H1 (cell line): ENCODE data around the gene RNF26. TPM values are rescaled to one million over a fixed set of nuclear protein-coding genes. Genes with fewer than 3 reads are reported as not detected.
A peak's percentile ranks its signal among the peaks of the same experiment; 100 is the strongest.

ENCODE experiments used
- CTCF ChIA-PET: fragments of 300-600 bp; sonication (Branson Sonifier 250); formaldehyde crosslinking; loops from one replicate; lab custom pipeline; 2021; ENCODE audit not compliant: partially characterized antibody; lab: Charles Lee
- POLR2A ChIA-PET: fragments of 300-600 bp; sonication (Branson Sonifier 250); formaldehyde crosslinking; loops from one replicate; lab custom pipeline; 2021; ENCODE audit warnings: inconsistent platforms; ENCODE audit not compliant: partially characterized antibody; lab: Charles Lee
- DNase-seq, 2 experiments: peaks; one replicate each; pipeline versions ENCODE4 v3.0.0 to v3.0.0-alpha.2; 2010 to 2022; ENCODE audit warnings: low spot score in 2 of 2, low read depth in 1 of 2, mixed read lengths in 1 of 2
- FAIRE-seq: peaks from 2 replicates; lab custom pipeline; 2011; peaks lifted over from hg19 to GRCh38; lab: Jason Lieb, UNC
- H2AFZ ChIP-seq: 2 replicates; pipeline ENCODE4 v1.8.1; 2012; ENCODE audit warnings: low read length, inconsistent platforms
- H2AK5ac ChIP-seq: 2 replicates; pipeline ENCODE4 v1.6.1; 2013; ENCODE audit warnings: low read depth, low read length
- H2BK120ac ChIP-seq: replicated peaks from 2 replicates; pipeline ENCODE3; 2013; ENCODE audit warnings: low read depth, low read length, inconsistent platforms
- H2BK12ac ChIP-seq: 2 replicates; pipeline ENCODE4 v1.6.1; 2013; ENCODE audit warnings: low read depth, low read length
- H2BK15ac ChIP-seq: 2 replicates; pipeline ENCODE4 v1.6.1; 2013; ENCODE audit warnings: low read length
- H2BK20ac ChIP-seq: 2 replicates; pipeline ENCODE4 v1.6.1; 2013; ENCODE audit warnings: low read length
- H2BK5ac ChIP-seq: 2 replicates; pipeline ENCODE4 v1.6.1; 2013; ENCODE audit warnings: low read depth, low read length
- H3K14ac ChIP-seq: 2 replicates; pipeline ENCODE4 v1.6.1; 2013; ENCODE audit warnings: inconsistent platforms; ENCODE audit not compliant: insufficient read length
- H3K18ac ChIP-seq: 2 replicates; pipeline ENCODE4 v1.6.1; 2013; ENCODE audit warnings: low read length; ENCODE audit errors: extremely low read depth
- H3K23ac ChIP-seq: 2 replicates; pipeline ENCODE4 v1.6.1; 2013; ENCODE audit warnings: inconsistent platforms; ENCODE audit not compliant: insufficient read length
- H3K23me2 ChIP-seq: 2 replicates; pipeline ENCODE4 v1.6.1; 2013; ENCODE audit warnings: low read depth, low read length
- H3K27ac ChIP-seq: 2 replicates; pipeline ENCODE4 v1.6.1; 2011; ENCODE audit warnings: low read depth, low read length, inconsistent platforms
- H3K27me3 ChIP-seq, 4 experiments: replicated peaks in 1 of 4; 1 replicate in 1 of 4; 2 replicates in 3 of 4; pipeline versions ENCODE4 v1.6.1 to v1.8.1; 2011 to 2013; ENCODE audit warnings: low read length in 3 of 4, mild to moderate bottlenecking in 3 of 4, inconsistent platforms in 2 of 4, mixed read lengths in 2 of 4, moderate library complexity in 1 of 4; ENCODE audit not compliant: control insufficient read depth in 3 of 4, insufficient read depth in 3 of 4; ENCODE audit errors: extremely low read depth in 1 of 4
- H3K36me3 ChIP-seq, 4 experiments: 2 replicates each; pipeline versions ENCODE4 v1.6.1 to v1.8.1; 2011 to 2013; ENCODE audit warnings: mild to moderate bottlenecking in 4 of 4, low read length in 3 of 4, moderate library complexity in 2 of 4, control low read depth in 1 of 4, inconsistent platforms in 1 of 4; ENCODE audit not compliant: insufficient read depth in 4 of 4, control insufficient read depth in 2 of 4
- H3K4ac ChIP-seq: replicated peaks from 2 replicates; pipeline ENCODE3; 2013; ENCODE audit warnings: low read length, low read depth, mixed read lengths, inconsistent platforms; ENCODE audit not compliant: insufficient read length
- H3K4me1 ChIP-seq, 4 experiments: replicated peaks in 1 of 4; 1 replicate in 1 of 4; 2 replicates in 3 of 4; pipeline versions ENCODE4 v1.6.1 to v1.8.1; 2011 to 2013; ENCODE audit warnings: low read length in 3 of 4, inconsistent platforms in 2 of 4, mixed read lengths in 1 of 4; ENCODE audit not compliant: insufficient read depth in 4 of 4, control insufficient read depth in 3 of 4
- H3K4me2 ChIP-seq, 2 experiments: 2 replicates each; pipeline versions ENCODE4 v1.6.1 to v1.8.1; 2011 to 2013; ENCODE audit warnings: low read depth in 2 of 2, low read length in 2 of 2, control low read depth in 1 of 2, inconsistent platforms in 1 of 2, mild to moderate bottlenecking in 1 of 2; ENCODE audit not compliant: insufficient read depth in 1 of 2
- H3K4me3 ChIP-seq, 4 experiments: fragments of 200-600, 300-600 bp in 1 of 4; sonication (generic), shearing (Covaris generic), sonication (Bioruptor Twin) in 1 of 4; 2 replicates each; pipeline versions ENCODE4 v1.5.1 to v1.8.1; 2011 to 2016; ENCODE audit warnings: low read length in 4 of 4, low read depth in 3 of 4, control low read depth in 2 of 4, inconsistent platforms in 2 of 4, mild to moderate bottlenecking in 2 of 4, mixed read lengths in 1 of 4, moderate library complexity in 1 of 4; ENCODE audit not compliant: insufficient read depth in 2 of 4; ENCODE audit errors: extremely low read depth in 1 of 4
- H3K56ac ChIP-seq: replicated peaks from 2 replicates; pipeline ENCODE3; 2013; ENCODE audit warnings: low read depth, mild to moderate bottlenecking, mixed read lengths, low read length, inconsistent platforms; ENCODE audit not compliant: insufficient read length
- H3K79me1 ChIP-seq: 2 replicates; pipeline ENCODE4 v1.6.1; 2013; ENCODE audit warnings: low read depth, low read length, control low read depth
- H3K79me2 ChIP-seq, 2 experiments: 2 replicates each; pipeline versions ENCODE4 v1.6.1 to v1.8.1; 2012 to 2013; ENCODE audit warnings: low read length in 2 of 2, mild to moderate bottlenecking in 2 of 2, inconsistent platforms in 1 of 2; ENCODE audit not compliant: insufficient read depth in 2 of 2, control insufficient read depth in 1 of 2
- H3K9ac ChIP-seq, 4 experiments: replicated peaks in 1 of 4; 1 replicate in 1 of 4; 2 replicates in 3 of 4; pipeline versions ENCODE4 v1.6.1 to v1.8.1; 2011 to 2013; ENCODE audit warnings: low read depth in 3 of 4, low read length in 3 of 4, control low read depth in 2 of 4, mild to moderate bottlenecking in 2 of 4, moderate library complexity in 2 of 4, inconsistent platforms in 1 of 4; ENCODE audit errors: extremely low read depth in 1 of 4
- H3K9me3 ChIP-seq, 2 experiments: 2 replicates each; pipeline versions ENCODE4 v1.6.1 to v1.8.1; 2012 to 2013; ENCODE audit warnings: mild to moderate bottlenecking in 2 of 2, moderate library complexity in 2 of 2, control low read depth in 1 of 2, inconsistent platforms in 1 of 2, low read depth in 1 of 2, low read length in 1 of 2, mixed read lengths in 1 of 2; ENCODE audit not compliant: insufficient read depth in 2 of 2
- H4K20me1 ChIP-seq, 2 experiments: replicated peaks in 1 of 2; 2 replicates each; pipeline versions ENCODE3 to v1.8.1; 2011 to 2013; ENCODE audit warnings: inconsistent platforms in 2 of 2, low read length in 2 of 2, mild to moderate bottlenecking in 1 of 2; ENCODE audit not compliant: insufficient read depth in 2 of 2, control insufficient read depth in 1 of 2
- H4K5ac ChIP-seq: 2 replicates; pipeline ENCODE4 v1.6.1; 2013; ENCODE audit warnings: low read length, low read depth, mixed read lengths, inconsistent platforms; ENCODE audit not compliant: insufficient read length
- H4K8ac ChIP-seq: 2 replicates; pipeline ENCODE4 v1.8.0; 2013; ENCODE audit warnings: mild to moderate bottlenecking, moderate library complexity, low read length, inconsistent platforms; ENCODE audit not compliant: insufficient read depth; ENCODE audit errors: extremely low read depth
- H4K91ac ChIP-seq: replicated peaks from 2 replicates; pipeline ENCODE3; 2013; ENCODE audit warnings: low read length, mixed read lengths, inconsistent platforms; ENCODE audit not compliant: insufficient read length
- CREB1 ChIP-seq: IDR thresholded peaks from 2 replicates; pipeline ENCODE4 v1.6.1; 2012; ENCODE audit warnings: inconsistent platforms
- RFX5 ChIP-seq: IDR thresholded peaks from 2 replicates; pipeline ENCODE4 v1.6.1; 2011; ENCODE audit warnings: low read depth, low read length, improper control_type of control experiment, borderline replicate concordance
- RXRA ChIP-seq: IDR thresholded peaks from 2 replicates; pipeline ENCODE4 v1.6.1; 2011; ENCODE audit warnings: low read depth, mild to moderate bottlenecking, low read length, moderate library complexity; ENCODE audit not compliant: insufficient read depth
- SIN3A ChIP-seq, 2 experiments: IDR thresholded peaks in 1 of 2; conservative IDR thresholded peaks in 1 of 2; 2 replicates each; pipeline ENCODE4 v1.6.1; 2011 to 2012; ENCODE audit warnings: low read length in 2 of 2, improper control_type of control experiment in 1 of 2, low read depth in 1 of 2, mild to moderate bottlenecking in 1 of 2
- SP4 ChIP-seq: IDR thresholded peaks from 2 replicates; pipeline ENCODE4 v1.6.1; 2012; ENCODE audit warnings: low read length, inconsistent platforms
- SUZ12 ChIP-seq: fragments of 200-600 bp; sonication (generic); IDR thresholded peaks from 2 replicates; pipeline ENCODE4 v1.6.1; 2012; ENCODE audit warnings: mild to moderate bottlenecking, inconsistent platforms, low read length, moderate library complexity, mixed read lengths
- WGBS, 2 experiments: shearing (Covaris generic) in 1 of 2; methylation state at CpG; one replicate each; pipeline versions ENCODE4 v1.1.6 to v1.1.7; 2013 to 2015; ENCODE audit warnings: low lambda C conversion rate in 2 of 2, mixed read lengths in 2 of 2, inconsistent platforms in 1 of 2, low coverage in 1 of 2, missing lambda C conversion rate in 1 of 2; ENCODE audit not compliant: insufficient replicate concordance in 2 of 2, insufficient coverage in 1 of 2, insufficient read length in 1 of 2; ENCODE audit errors: extremely low coverage in 1 of 2, missing lambda C conversion rate in 1 of 2; 5-methylcytosine and 5-hydroxymethylcytosine counted together
- polyA plus RNA-seq, 7 experiments: library from polyadenylated mRNA; depleted of rRNA in 3 of 7; stranded (reverse) in 5 of 7; unstranded in 2 of 7; fragments of >200 nt in 5 of 7; fragments of 200-250 nt in 2 of 7; gene quantifications; 1 replicate in 5 of 7; 2 replicates in 1 of 7; 4 replicates in 1 of 7; pipeline versions ENCODE4 v1.2.1 to v1.2.3, GENCODE V29; 2011 to 2013; ENCODE audit warnings: missing spikeins in 2 of 7, mixed read lengths in 2 of 7
- total RNA-seq: library from RNA; stranded (reverse); fragmentation: NEBNext Ultra II Directional; extraction: Animal tissue kit (Norgen Biotek cat#: 25700); gene quantifications from 2 replicates; pipeline ENCODE4 v1.2.1, GENCODE V29; 2021
- TF ChIP-seq, protein P1 (sequence below): IDR thresholded peaks from 2 replicates; pipeline ENCODE4 v1.6.1; 2012; ENCODE audit warnings: inconsistent platforms
- TF ChIP-seq, protein P2 (sequence below): IDR thresholded peaks from 2 replicates; pipeline ENCODE4 v1.6.1; 2011; ENCODE audit warnings: low read length, improper control_type of control experiment
- TF ChIP-seq, protein P3 (sequence below): IDR thresholded peaks from 2 replicates; pipeline ENCODE4 v1.6.1; 2012; ENCODE audit warnings: inconsistent platforms

The RNF26 gene
- total and polyA plus RNA-seq, 2 of the 8 experiments (the other 6 are each of a cell fraction or from before 2014, with no cell fraction given), result 82.7 to 84.0 TPM

DNA sequence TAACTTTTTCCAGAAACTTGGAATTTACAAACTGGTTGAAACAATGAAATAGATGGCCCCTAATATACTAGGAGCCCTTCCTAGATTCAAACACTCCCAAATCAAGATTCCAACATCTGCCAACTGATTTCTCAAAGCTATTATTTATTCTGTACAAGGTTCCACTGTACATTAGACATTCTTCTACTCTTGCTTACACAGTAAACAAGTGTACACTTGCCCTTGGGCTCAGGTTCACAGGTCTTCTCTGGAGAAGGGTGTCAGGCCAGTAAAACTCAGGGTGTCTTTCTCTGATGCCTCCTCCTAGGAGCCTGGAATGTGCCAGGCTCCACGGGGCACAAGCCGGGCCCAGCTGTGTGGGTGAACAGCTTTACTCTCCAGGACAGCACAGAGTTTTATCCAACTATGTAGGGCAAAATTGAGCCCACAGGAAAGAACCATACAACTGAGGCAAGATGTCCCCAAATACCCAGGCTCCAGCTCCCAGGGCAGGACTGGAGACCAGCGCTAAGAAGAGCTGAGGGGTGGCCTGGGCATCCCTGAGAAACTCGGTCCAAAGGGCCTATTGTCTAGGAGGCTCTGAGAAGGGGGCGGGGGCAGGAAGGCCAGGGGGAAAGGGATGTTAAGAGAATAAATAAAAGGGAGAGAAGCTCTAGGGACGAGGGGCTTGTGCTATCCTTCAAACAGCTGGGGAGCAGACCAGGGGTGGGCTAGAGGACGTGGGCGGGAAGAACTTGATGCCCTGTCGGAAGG is 20.9 kb downstream of the RNF26 start:
- Histone ChIP-seq H3K4me3 (no peak overlapping the region), H3K23me2 (peaks cover 2% of the 10 kb centered on the region), H3K23ac (no peak overlapping the region), H4K20me1 (peaks cover 0 to 2% of the 10 kb centered on the region in 2 experiments), H4K5ac (no peak overlapping the region), H3K27ac (no peak overlapping the region), H4K91ac (no peak overlapping the region), H3K36me3 (peaks cover 0 to 6% (median 5%) of the 10 kb centered on the region in 4 experiments; a peak in 3 of 8 replicates), H3K9me3 (no peaks in the 10 kb centered on the region), H2BK120ac (no peak overlapping the region), H3K4me2 (no peak overlapping the region; a peak in 1 of 4 replicates), H3K4me1 (peaks cover 1 to 3% (median 2%) of the 10 kb centered on the region in 4 experiments; a peak in 5 of 7 replicates), H3K56ac (no peak overlapping the region), H3K9ac (no peak overlapping the region), H3K18ac (no peak overlapping the region), H3K79me1 (no peaks in the 10 kb centered on the region), H3K4ac (no peak overlapping the region), H4K8ac (no peak overlapping the region), H2AFZ (no peak overlapping the region), H3K14ac (no peak overlapping the region), H2AK5ac (no peak overlapping the region), H3K79me2 (no peaks in the 10 kb centered on the region), H2BK15ac (no peak overlapping the region; the same call in 1 of the 2 replicates), H2BK12ac (no peak overlapping the region), H2BK5ac (no peak overlapping the region), H3K27me3 (peaks cover 0 to 4% (median under 1%) of the 10 kb centered on the region in 4 experiments; a peak in 3 of 7 replicates), H2BK20ac (no peak overlapping the region)
- ChIA-PET CTCF (interaction anchor here (0.6 to 10.9 kb wide), 30 partner anchors 8 to 1230 kb away, joined by 3 to 474 read pairs (median 5); partner anchors contain the start of genes C1QTNF5, MFRP, RNF26 and USP2), POLR2A (interaction anchor here (0.6 to 1.9 kb wide), 5 partner anchors 13 to 40 kb away, joined by 3 to 5 read pairs (median 4); partner anchors contain the start of gene C1QTNF5)
- peak; percentile 7 for FAIRE-seq
- no peak for DNase-seq
- WGBS, 2 experiments, result 72% methylated on average over 9 of the region's 9 CpGs; no CpG with 5 or more reads in 1 of the 2 experiments
- TF ChIP-seq, protein P1, sequence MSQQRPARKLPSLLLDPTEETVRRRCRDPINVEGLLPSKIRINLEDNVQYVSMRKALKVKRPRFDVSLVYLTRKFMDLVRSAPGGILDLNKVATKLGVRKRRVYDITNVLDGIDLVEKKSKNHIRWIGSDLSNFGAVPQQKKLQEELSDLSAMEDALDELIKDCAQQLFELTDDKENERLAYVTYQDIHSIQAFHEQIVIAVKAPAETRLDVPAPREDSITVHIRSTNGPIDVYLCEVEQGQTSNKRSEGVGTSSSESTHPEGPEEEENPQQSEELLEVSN, result no peak
- TF ChIP-seq RFX5 (no peak), SUZ12 (no peak), RXRA (no peak), SIN3A (conservative IDR thresholded peaks at IDR 0.05 in 1 of 2, IDR thresholded peaks at IDR 0.05 in 1 of 2; ENCODE audit: low read depth in 1 of 2, low read length in 2 of 2) (no peak), SP4 (no peak), CREB1 (no peak)
- TF ChIP-seq, protein P2, sequence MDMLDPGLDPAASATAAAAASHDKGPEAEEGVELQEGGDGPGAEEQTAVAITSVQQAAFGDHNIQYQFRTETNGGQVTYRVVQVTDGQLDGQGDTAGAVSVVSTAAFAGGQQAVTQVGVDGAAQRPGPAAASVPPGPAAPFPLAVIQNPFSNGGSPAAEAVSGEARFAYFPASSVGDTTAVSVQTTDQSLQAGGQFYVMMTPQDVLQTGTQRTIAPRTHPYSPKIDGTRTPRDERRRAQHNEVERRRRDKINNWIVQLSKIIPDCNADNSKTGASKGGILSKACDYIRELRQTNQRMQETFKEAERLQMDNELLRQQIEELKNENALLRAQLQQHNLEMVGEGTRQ, result no peak
- TF ChIP-seq, protein P3, sequence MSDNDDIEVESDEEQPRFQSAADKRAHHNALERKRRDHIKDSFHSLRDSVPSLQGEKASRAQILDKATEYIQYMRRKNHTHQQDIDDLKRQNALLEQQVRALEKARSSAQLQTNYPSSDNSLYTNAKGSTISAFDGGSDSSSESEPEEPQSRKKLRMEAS, result no peak
